ENCODE data around the gene DDX20. TPM values are rescaled to one million over a fixed set of nuclear protein-coding genes. Genes with fewer than 3 reads are reported as not detected.

DDX20 gene
- total RNA-seq, 4 donors from 2014 or later, result 22.2 to 32.9 (median 29.2) TPM

GRCh38 chr1:111725192-111725591, 30.5 kb upstream of the DDX20 start:
- in situ Hi-C loops (cut with MboI; ENCODE audit: low sequenced_read_pairs in 4 of 4) (no loop called here), intact Hi-C loops (cut with DNase I; ENCODE audit: low total_unique reads) (no loop called here)
- no peaks in the 10 kb centered on the region for H3K27me3 ChIP-seq
- no peaks in the 10 kb centered on the region for H3K9me3 ChIP-seq
- peaks cover 82 to 87% of the 10 kb centered on the region in 2 donors for H3K4me1 ChIP-seq
- H3K36me3 ChIP-seq, result no peaks in the 10 kb centered on the region
- no peak overlapping the region for H3K4me3 ChIP-seq
- peak; percentile 29 to 49 for ATAC-seq
- DNase-seq, result peak; percentile 72 to 85
- TF ChIP-seq CTCF (IDR thresholded peaks at IDR 0.05 in 4 of 5, conservative IDR thresholded peaks at IDR 0.05 in 1 of 5), result no peak
- TF ChIP-seq POLR2A (IDR thresholded peaks at IDR 0.05), result no peak
- peak overlapping the region; percentile 40 to 77 (median 60) for H3K27ac ChIP-seq

- Histone ChIP-seq H3K9me3 (no peaks in the 10 kb centered on the region), H3K4me3 (no peak overlapping the region), H3K36me3 (no peaks in the 10 kb centered on the region), H3K27ac (peak overlapping the region in 1 of 4 donors; percentile 77), H3K27me3 (no peaks in the 10 kb centered on the region), H3K4me1 (peaks cover 79 to 87% of the 10 kb centered on the region in 2 donors)
- ATAC-seq (no peak), DNase-seq (no peak)
- in situ Hi-C loops (cut with MboI; ENCODE audit: low sequenced_read_pairs in 4 of 4) (no loop called here), intact Hi-C loops (cut with DNase I; ENCODE audit: low total_unique reads) (no loop called here)
- TF ChIP-seq CTCF (IDR thresholded peaks at IDR 0.05 in 4 of 5, conservative IDR thresholded peaks at IDR 0.05 in 1 of 5), result no peak
- TF ChIP-seq POLR2A (IDR thresholded peaks at IDR 0.05), result no peak
Observed at GRCh38 chr1:111727056-111727455, 28.6 kb upstream of the DDX20 start.

GRCh38 chr1:111729271-111729921, 26.3 kb upstream of the DDX20 start:
- intact Hi-C loops (cut with DNase I; ENCODE audit: low total_unique reads) (no loop called here), in situ Hi-C loops (cut with MboI; ENCODE audit: low sequenced_read_pairs in 4 of 4) (no loop called here)
- no peaks in the 10 kb centered on the region for H3K36me3 ChIP-seq
- H3K27me3 ChIP-seq, result no peaks in the 10 kb centered on the region
- no peak overlapping the region for H3K4me3 ChIP-seq
- TF ChIP-seq CTCF (IDR thresholded peaks at IDR 0.05 in 4 of 5, conservative IDR thresholded peaks at IDR 0.05 in 1 of 5) (no peak), POLR2A (IDR thresholded peaks at IDR 0.05) (no peak)
- H3K4me1 ChIP-seq, result peaks cover 88 to 96% of the 10 kb centered on the region in 2 donors
- peak overlapping the region; percentile 70 to 85 (median 77) for H3K27ac ChIP-seq
- ATAC-seq, result peak; percentile 72 to 79
- peak; percentile 46 to 72 for DNase-seq
- H3K9me3 ChIP-seq, result no peaks in the 10 kb centered on the region

GRCh38 chr1:111729946-111730681, 25.6 kb upstream of the DDX20 start:
- peak overlapping the region; percentile 70 to 85 (median 77) for H3K27ac ChIP-seq
- no peaks in the 10 kb centered on the region for H3K36me3 ChIP-seq
- no peak for DNase-seq
- no peak overlapping the region for H3K4me3 ChIP-seq
- TF ChIP-seq CTCF (IDR thresholded peaks at IDR 0.05 in 4 of 5, conservative IDR thresholded peaks at IDR 0.05 in 1 of 5), result no peak
- no peak for TF ChIP-seq POLR2A (IDR thresholded peaks at IDR 0.05)
- intact Hi-C loops (cut with DNase I; ENCODE audit: low total_unique reads) (no loop called here), in situ Hi-C loops (cut with MboI; ENCODE audit: low sequenced_read_pairs in 4 of 4) (no loop called here)
- H3K9me3 ChIP-seq, result no peaks in the 10 kb centered on the region
- no peaks in the 10 kb centered on the region for H3K27me3 ChIP-seq
- peaks cover 88 to 95% of the 10 kb centered on the region in 2 donors for H3K4me1 ChIP-seq
- ATAC-seq, result peak in 1 of 2 donors; percentile 3
